T-helper 2 cell (primary cell): Measurements from ENCODE around the gene UBE2L6.

ENCODE experiments used
- DNase-seq, 5 experiments: peaks; one replicate each; pipeline versions ENCODE4 v3.0.0 to v3.0.0-alpha.2; 2012 to 2022

The UBE2L6 gene

GRCh38 chr11:57529012-57529411, 38.5 kb downstream of the UBE2L6 start:
- DNase-seq = no peak

GRCh38 chr11:57527056-57527631, 40.3 kb downstream of the UBE2L6 start:
- DNase-seq = peak; percentile 40 to 62 (median 61)

- no peak for DNase-seq
These were observed 44.1 kb downstream of the UBE2L6 start for GRCh38 chr11:57523419-57523818.

- no peak for DNase-seq
These were observed 46.4 kb downstream of the UBE2L6 start for GRCh38 chr11:57521116-57521515.

- DNase-seq = no peak
These were observed 51.4 kb downstream of the UBE2L6 start for GRCh38 chr11:57516061-57516443.

GRCh38 chr11:57515332-57516060, 52.0 kb downstream of the UBE2L6 start, which contains the start of gene SLC43A1:
TSS of gene SLC43A1 (minus strand) at chr11:57515702. CDS start at chr11:57514111, 1,591 bp downstream.
- peak in 2 of 5 experiments; percentile 10 to 48 for DNase-seq

- DNase-seq = peak in 4 of 5 experiments; percentile 24 to 60 (median 36)
These were observed 52.7 kb downstream of the UBE2L6 start for GRCh38 chr11:57514538-57515331.

- peak in 2 of 5 experiments; percentile 6 to 52 for DNase-seq
These were observed 53.4 kb downstream of the UBE2L6 start for GRCh38 chr11:57513911-57514537.

GRCh38 chr11:57513452-57513795, 54.0 kb downstream of the UBE2L6 start:
- no peak for DNase-seq

- no peak for DNase-seq
These were observed 54.6 kb downstream of the UBE2L6 start for GRCh38 chr11:57512646-57513451.

GRCh38 chr11:57511741-57512430, 55.6 kb downstream of the UBE2L6 start:
- DNase-seq = no peak

- DNase-seq = no peak
These were observed 58.9 kb downstream of the UBE2L6 start for GRCh38 chr11:57508341-57509170.

- no peak for DNase-seq
These were observed 61.0 kb downstream of the UBE2L6 start for GRCh38 chr11:57506522-57506921.

- no peak for DNase-seq
These were observed 63.0 kb downstream of the UBE2L6 start for GRCh38 chr11:57504511-57504910.

- no peak for DNase-seq
These were observed 64.6 kb downstream of the UBE2L6 start for GRCh38 chr11:57502870-57503269.

- DNase-seq = no peak
These were observed 65.1 kb downstream of the UBE2L6 start for GRCh38 chr11:57502376-57502775.

- no peak for DNase-seq
These were observed 65.5 kb downstream of the UBE2L6 start for GRCh38 chr11:57501953-57502352.
